Upper lobe of left lung (tissue), 6 donors: ENCODE results near the gene RBM48. TPM values are rescaled to one million over a fixed set of nuclear protein-coding genes. Genes with fewer than 3 reads are reported as not detected.

Source experiments
- ATAC-seq, 2 donors: fragments of 200-7000 bp; cut with Tn5 transposase; one replicate each; pipeline ENCODE4 v1.9.1; 2022; ENCODE audit warnings: mild to moderate bottlenecking in 2 of 2, moderate library complexity in 2 of 2; ENCODE audit not compliant: low FRiP score in 2 of 2
- DNase-seq, 2 donors: peaks; one replicate each; pipeline ENCODE4 v3.0.0-alpha.2; 2019 to 2020
- H3K27ac ChIP-seq, 4 donors: fragments of 200-600 bp; sonication (generic); one replicate each; pipeline ENCODE4 v1.5.1; 2016 to 2019
- H3K27me3 ChIP-seq, 4 donors: fragments of 200-600 bp; sonication (generic); one replicate each; pipeline ENCODE4 v1.5.1; 2017 to 2019
- H3K36me3 ChIP-seq, 4 donors: fragments of 200-600 bp; sonication (generic); one replicate each; pipeline ENCODE4 v1.5.1; 2016 to 2019
- H3K4me1 ChIP-seq, 4 donors: fragments of 200-600 bp; sonication (generic); one replicate each; pipeline ENCODE4 v1.5.1; 2018 to 2019
- H3K4me3 ChIP-seq, 4 donors: fragments of 200-600 bp; sonication (generic); one replicate each; pipeline ENCODE4 v1.5.1; 2017 to 2019; ENCODE audit warnings: mild to moderate bottlenecking in 2 of 4, moderate library complexity in 1 of 4
- H3K9me3 ChIP-seq, 4 donors: fragments of 200-600 bp; sonication (generic); one replicate each; pipeline ENCODE4 v1.5.1; 2018 to 2019
- EP300 ChIP-seq, 4 donors: sonication (generic); formaldehyde crosslinking; IDR thresholded peaks; one replicate each; pipeline ENCODE4 v1.5.1; 2017; ENCODE audit warnings: antibody characterized with exemption in 4 of 4, control low read depth in 2 of 4
- POLR2A ChIP-seq, 4 donors: fragments of 450-650 bp; IDR thresholded peaks; one replicate each; pipeline ENCODE4 v1.5.1; 2016 to 2017; ENCODE audit warnings: antibody characterized with exemption in 4 of 4, mild to moderate bottlenecking in 2 of 4
- POLR2AphosphoS5 ChIP-seq, 2 donors: sonication (generic); formaldehyde crosslinking; IDR thresholded peaks; one replicate each; pipeline ENCODE4 v1.5.1; 2017; ENCODE audit warnings: antibody characterized with exemption in 2 of 2
- WGBS, 2 donors: methylation state at CpG; one replicate each; pipeline ENCODE4 v1.1.5; 2017 to 2018; 5-methylcytosine and 5-hydroxymethylcytosine counted together
- total RNA-seq, 6 donors: library from RNA; depleted of rRNA in 4 of 6; stranded (reverse); fragments of >200 nt in 4 of 6; gene quantifications; one replicate each; pipeline versions ENCODE4 v1.1.0 to v1.2.1, GENCODE V29; 2016 to 2021
- TF ChIP-seq, protein P1 (sequence below), 6 experiments: fragments of 450-650 bp in 4 of 6; fragments of 200-600 bp in 2 of 6; sonication (generic) in 2 of 6; IDR thresholded peaks; one replicate each; pipeline ENCODE4 v1.5.1; 2016 to 2019; ENCODE audit warnings: antibody characterized with exemption in 6 of 6
- donor health status: DM: no; HTN: no; CAD: no; lungs with moderate emphysema.
- donor health status: DM: no; HTN: yes; CAD: no; lungs with severe emphysema.

Gene RBM48
- total RNA-seq, 6 donors from 2014 or later, result 3.7 to 17.9 (median 10.9) TPM

DNA sequence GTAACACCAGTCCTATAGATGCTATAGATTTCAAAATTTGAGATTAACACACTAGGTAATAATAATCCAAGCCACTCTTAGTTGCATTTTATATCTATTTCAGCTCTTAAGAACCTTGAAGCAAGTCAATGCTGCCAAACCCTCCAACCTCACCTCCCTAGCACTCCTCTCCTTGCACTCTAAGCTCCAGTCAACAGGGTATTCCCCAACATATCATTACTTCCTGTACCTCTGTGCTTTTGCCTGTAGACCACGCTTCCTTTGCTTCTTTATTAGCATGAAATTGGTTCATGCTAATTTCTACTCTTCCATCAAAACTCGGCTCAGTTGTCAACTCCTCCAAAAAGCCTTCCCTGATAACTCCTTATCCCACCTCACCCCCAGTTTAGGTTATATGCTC, 24.8 kb upstream of the RBM48 start:
- no peaks in the 10 kb centered on the region for H3K9me3 ChIP-seq
- TF ChIP-seq POLR2A (IDR thresholded peaks at IDR 0.05), result no peak
- WGBS, 2 donors, result 93 to 100% methylated on average over 2 of the region's 2 CpGs
- no peaks in the 10 kb centered on the region for H3K27me3 ChIP-seq
- no peaks in the 10 kb centered on the region for H3K4me1 ChIP-seq
- H3K36me3 ChIP-seq, result peaks cover 0 to 85% (median 26%) of the 10 kb centered on the region in 4 donors
- ATAC-seq, result no peak
- no peak overlapping the region for H3K27ac ChIP-seq
- no peak overlapping the region for H3K4me3 ChIP-seq
- no peak for DNase-seq

- WGBS, 2 donors, result 96% methylated on average over 3 of the region's 3 CpGs
- Histone ChIP-seq H3K4me3 (no peak overlapping the region), H3K4me1 (no peaks in the 10 kb centered on the region), H3K27ac (no peak overlapping the region), H3K27me3 (no peaks in the 10 kb centered on the region), H3K9me3 (no peaks in the 10 kb centered on the region), H3K36me3 (peaks cover 0 to 83% (median 26%) of the 10 kb centered on the region in 4 donors)
- no peak for TF ChIP-seq POLR2A (IDR thresholded peaks at IDR 0.05)
- TF ChIP-seq, protein P1, sequence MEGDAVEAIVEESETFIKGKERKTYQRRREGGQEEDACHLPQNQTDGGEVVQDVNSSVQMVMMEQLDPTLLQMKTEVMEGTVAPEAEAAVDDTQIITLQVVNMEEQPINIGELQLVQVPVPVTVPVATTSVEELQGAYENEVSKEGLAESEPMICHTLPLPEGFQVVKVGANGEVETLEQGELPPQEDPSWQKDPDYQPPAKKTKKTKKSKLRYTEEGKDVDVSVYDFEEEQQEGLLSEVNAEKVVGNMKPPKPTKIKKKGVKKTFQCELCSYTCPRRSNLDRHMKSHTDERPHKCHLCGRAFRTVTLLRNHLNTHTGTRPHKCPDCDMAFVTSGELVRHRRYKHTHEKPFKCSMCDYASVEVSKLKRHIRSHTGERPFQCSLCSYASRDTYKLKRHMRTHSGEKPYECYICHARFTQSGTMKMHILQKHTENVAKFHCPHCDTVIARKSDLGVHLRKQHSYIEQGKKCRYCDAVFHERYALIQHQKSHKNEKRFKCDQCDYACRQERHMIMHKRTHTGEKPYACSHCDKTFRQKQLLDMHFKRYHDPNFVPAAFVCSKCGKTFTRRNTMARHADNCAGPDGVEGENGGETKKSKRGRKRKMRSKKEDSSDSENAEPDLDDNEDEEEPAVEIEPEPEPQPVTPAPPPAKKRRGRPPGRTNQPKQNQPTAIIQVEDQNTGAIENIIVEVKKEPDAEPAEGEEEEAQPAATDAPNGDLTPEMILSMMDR (IDR thresholded peaks at IDR 0.05), result no peak
- TF ChIP-seq EP300 (IDR thresholded peaks at IDR 0.05), result no peak
- no peak for TF ChIP-seq POLR2AphosphoS5 (IDR thresholded peaks at IDR 0.05)
- ATAC-seq, result no peak
- DNase-seq, result no peak
Measured at GRCh38 chr7:92504563-92504962, 24.0 kb upstream of the RBM48 start.

- Histone ChIP-seq H3K27me3 (no peaks in the 10 kb centered on the region), H3K4me3 (no peak overlapping the region), H3K36me3 (peaks cover 0 to 81% (median 16%) of the 10 kb centered on the region in 4 donors), H3K27ac (no peak overlapping the region), H3K4me1 (no peaks in the 10 kb centered on the region), H3K9me3 (no peaks in the 10 kb centered on the region)
- 92 to 100% methylated on average over 2 of the region's 2 CpGs for WGBS, 2 donors
- ATAC-seq (no peak), DNase-seq (no peak)
- TF ChIP-seq EP300 (IDR thresholded peaks at IDR 0.05) (no peak), POLR2AphosphoS5 (IDR thresholded peaks at IDR 0.05) (no peak), POLR2A (IDR thresholded peaks at IDR 0.05) (no peak)
- TF ChIP-seq, protein P1 (IDR thresholded peaks at IDR 0.05), result no peak
Measured at GRCh38 chr7:92506363-92506762, 22.2 kb upstream of the RBM48 start.

GRCh38 chr7:92508946-92509345, 19.6 kb upstream of the RBM48 start:
- no peak for TF ChIP-seq POLR2AphosphoS5 (IDR thresholded peaks at IDR 0.05)
- no peak for TF ChIP-seq POLR2A (IDR thresholded peaks at IDR 0.05)
- TF ChIP-seq EP300 (IDR thresholded peaks at IDR 0.05), result no peak
- DNase-seq, result no peak
- WGBS, 2 donors, result 92 to 98% methylated on average over 5 of the region's 5 CpGs

DNA sequence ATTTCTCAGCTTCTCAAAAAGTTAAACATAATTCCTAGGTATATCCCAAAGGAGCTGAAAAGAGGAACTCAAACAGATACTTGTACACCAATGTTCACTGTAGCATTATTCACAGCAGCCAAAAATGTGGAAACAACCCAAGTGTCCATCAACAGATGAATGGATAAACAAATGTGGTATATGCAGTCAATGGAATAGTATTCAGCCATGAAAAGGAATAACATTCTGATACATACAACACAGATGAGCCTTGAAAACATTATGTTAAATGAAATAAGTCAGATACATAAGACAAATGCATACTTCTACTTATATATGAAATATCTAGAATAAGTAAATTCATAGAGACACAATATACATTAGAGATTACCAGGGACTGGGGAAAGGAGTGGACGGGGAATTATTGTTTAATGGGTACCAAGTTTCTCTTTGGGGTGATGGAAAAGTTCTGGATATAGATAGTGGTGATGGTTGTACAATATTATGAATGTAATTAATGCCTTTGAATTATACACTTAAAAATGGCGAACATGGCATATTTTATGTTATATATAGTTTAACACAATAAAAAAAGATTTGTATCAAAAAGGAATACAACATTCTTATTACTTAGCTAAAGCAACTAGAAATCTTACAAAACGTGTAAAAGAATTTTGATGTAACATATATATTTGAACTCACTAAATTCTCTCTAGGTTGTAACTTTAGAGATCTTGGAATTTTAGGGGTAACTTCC, 15.3 kb upstream of the RBM48 start:
- H3K27me3 ChIP-seq, result no peaks in the 10 kb centered on the region
- DNase-seq, result no peak
- ATAC-seq, result no peak
- peaks cover 0 to 64% (median 11%) of the 10 kb centered on the region in 4 donors for H3K36me3 ChIP-seq
- no peak overlapping the region for H3K27ac ChIP-seq
- H3K9me3 ChIP-seq, result no peaks in the 10 kb centered on the region
- 63% methylated on average over 3 of the region's 3 CpGs for WGBS, 2 donors
- no peak overlapping the region for H3K4me3 ChIP-seq
- no peaks in the 10 kb centered on the region for H3K4me1 ChIP-seq
- TF ChIP-seq EP300 (IDR thresholded peaks at IDR 0.05), result no peak
- no peak for TF ChIP-seq POLR2A (IDR thresholded peaks at IDR 0.05)
- TF ChIP-seq, protein P1 (IDR thresholded peaks at IDR 0.05), result no peak
- TF ChIP-seq POLR2AphosphoS5 (IDR thresholded peaks at IDR 0.05), result no peak

More at GRCh38 chr7:92508946-92509345, 19.6 kb upstream of the RBM48 start:
- no peak overlapping the region for H3K27ac ChIP-seq
- H3K36me3 ChIP-seq, result peaks cover 0 to 69% (median 9%) of the 10 kb centered on the region in 4 donors
- H3K4me1 ChIP-seq, result no peaks in the 10 kb centered on the region
- H3K4me3 ChIP-seq, result no peak overlapping the region
- no peak for ATAC-seq
- H3K27me3 ChIP-seq, result no peaks in the 10 kb centered on the region
- H3K9me3 ChIP-seq, result no peaks in the 10 kb centered on the region

DNA sequence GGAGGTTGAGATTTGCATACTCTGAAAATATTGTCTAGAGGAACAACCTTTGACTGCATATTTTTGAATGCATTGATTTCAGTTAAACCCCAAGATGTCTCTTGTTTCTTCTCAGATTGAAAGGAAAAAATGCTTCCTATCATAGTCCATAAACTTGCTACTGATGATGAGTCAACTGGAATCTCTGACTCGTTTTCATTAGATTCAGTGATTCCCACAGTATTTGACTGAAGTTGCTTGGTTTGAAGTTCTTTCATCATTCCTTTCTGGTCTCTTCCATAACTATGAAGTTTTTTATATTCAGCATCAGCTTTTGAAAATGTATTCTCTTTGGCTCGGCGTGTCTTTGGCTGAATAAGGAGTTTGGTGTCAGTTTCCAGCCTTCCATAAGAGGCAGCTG, 11.0 kb upstream of the RBM48 start:
- Histone ChIP-seq H3K4me1 (no peaks in the 10 kb centered on the region), H3K27me3 (no peaks in the 10 kb centered on the region), H3K27ac (no peak overlapping the region), H3K4me3 (no peak overlapping the region), H3K36me3 (peaks cover 0 to 52% (median 9%) of the 10 kb centered on the region in 4 donors), H3K9me3 (no peaks in the 10 kb centered on the region)
- DNase-seq (no peak), ATAC-seq (no peak)
- no peak for TF ChIP-seq POLR2A (IDR thresholded peaks at IDR 0.05)
- no peak for TF ChIP-seq POLR2AphosphoS5 (IDR thresholded peaks at IDR 0.05)
- TF ChIP-seq, protein P1 (IDR thresholded peaks at IDR 0.05), result no peak
- no peak for TF ChIP-seq EP300 (IDR thresholded peaks at IDR 0.05)
- 83 to 96% methylated on average over 3 of the region's 3 CpGs for WGBS, 2 donors
